OCI-LY3 (cell line): Measurements from ENCODE around the gene TFR2.

Source experiments
- CTCF ChIP-seq: fragments of 200-600, 300-600 bp; sonication (generic); IDR thresholded peaks from 2 replicates; pipeline ENCODE4 v1.5.1; 2014; ENCODE audit warnings: antibody characterized with exemption, low read length, low read depth
- EZH2phosphoT487 ChIP-seq: fragments of 200-600 bp; shearing (Covaris generic); IDR thresholded peaks from 2 replicates; pipeline ENCODE4 v1.6.1; 2018; ENCODE audit warnings: antibody characterized with exemption, mixed run types, low read depth

- TF ChIP-seq CTCF (no peak), EZH2phosphoT487 (no peak)
Measured at GRCh38 chr7:100684534-100685042, 43.2 kb upstream of the TFR2 start.
